IMR-90 (cell line): ENCODE measurements around the gene L3MBTL4. TPM values are rescaled to one million over a fixed set of nuclear protein-coding genes. Genes with fewer than 3 reads are reported as not detected.

ENCODE experiments used
- ATAC-seq: fragments of 200-7000 bp; cut with Tn5 transposase; 2 replicates; pipeline ENCODE4 v1.9.1; 2020; ENCODE audit warnings: low read depth, mild to moderate bottlenecking, moderate library complexity
- BruUV-seq: library from RNA; stranded (reverse); fragments of 400-500 nt; replicated peaks from 2 replicates; lab custom pipeline; 2021; lab: Mats Ljungman, UMichigan
- CTCF ChIA-PET: fragments of 300-600 bp; formaldehyde crosslinking; extraction: SDS; loops from one replicate; lab custom pipeline; 2021; ENCODE audit warnings: antibody characterized with exemption; lab: Yijun Ruan, JAX
- POLR2A ChIA-PET: fragments of 300-600 bp; sonication (Branson Sonifier 250); formaldehyde crosslinking; loops from one replicate; lab custom pipeline; 2022; ENCODE audit warnings: antibody characterized with exemption; ENCODE audit not compliant: unreplicated experiment; lab: Charles Lee
- DNase-seq: peaks from one replicate; pipeline ENCODE4 v3.0.0; 2013
- H2AFZ ChIP-seq: replicated peaks from 2 replicates; pipeline ENCODE3; 2013; ENCODE audit warnings: low read length, mild to moderate bottlenecking; ENCODE audit not compliant: poor library complexity
- H2AK5ac ChIP-seq: 2 replicates; pipeline ENCODE4 v1.6.1; 2013; ENCODE audit warnings: low read depth, low read length, inconsistent platforms
- H2AK9ac ChIP-seq: replicated peaks from 2 replicates; pipeline ENCODE3; 2013; ENCODE audit warnings: mild to moderate bottlenecking, low read depth, low read length, moderate library complexity; ENCODE audit not compliant: poor library complexity
- H2BK120ac ChIP-seq: 2 replicates; pipeline ENCODE4 v1.6.1; 2013; ENCODE audit warnings: low read depth, low read length, inconsistent platforms
- H2BK15ac ChIP-seq: 3 replicates; pipeline ENCODE4 v1.6.1; 2013; ENCODE audit warnings: low read depth, low read length, inconsistent platforms
- H2BK20ac ChIP-seq: 2 replicates; pipeline ENCODE4 v1.6.1; 2013; ENCODE audit warnings: low read depth, mild to moderate bottlenecking, inconsistent platforms, low read length, moderate library complexity
- H2BK5ac ChIP-seq: 2 replicates; pipeline ENCODE4 v1.6.1; 2013; ENCODE audit warnings: mild to moderate bottlenecking, low read depth, low read length, inconsistent platforms; ENCODE audit not compliant: poor library complexity, severe bottlenecking
- H3K14ac ChIP-seq: replicated peaks from 2 replicates; pipeline ENCODE4 v1.6.1; 2013; ENCODE audit warnings: low read depth, low read length, inconsistent platforms
- H3K18ac ChIP-seq: 2 replicates; pipeline ENCODE4 v1.6.1; 2013; ENCODE audit warnings: low read depth, low read length, control low read depth
- H3K23ac ChIP-seq: 2 replicates; pipeline ENCODE4 v1.6.1; 2013; ENCODE audit warnings: low read depth, low read length, inconsistent platforms
- H3K27ac ChIP-seq: 2 replicates; pipeline ENCODE4 v1.5.1; 2013; ENCODE audit warnings: mild to moderate bottlenecking, control low read depth, low read length; ENCODE audit not compliant: insufficient read depth
- H3K27me3 ChIP-seq: 2 replicates; pipeline ENCODE4 v1.6.1; 2013; ENCODE audit warnings: low read length; ENCODE audit not compliant: control insufficient read depth, insufficient read depth
- H3K36me3 ChIP-seq: 2 replicates; pipeline ENCODE4 v1.6.1; 2013; ENCODE audit warnings: low read length, mixed read lengths; ENCODE audit not compliant: control insufficient read depth, insufficient read depth
- H3K4ac ChIP-seq: 2 replicates; pipeline ENCODE4 v1.6.1; 2013; ENCODE audit warnings: low read depth, low read length, inconsistent platforms
- H3K4me1 ChIP-seq: 2 replicates; pipeline ENCODE4 v1.6.1; 2013; ENCODE audit warnings: low read length, mixed read lengths; ENCODE audit not compliant: control insufficient read depth, insufficient read depth
- H3K4me2 ChIP-seq: 2 replicates; pipeline ENCODE4 v1.6.1; 2013; ENCODE audit warnings: low read depth, mild to moderate bottlenecking, control low read depth, low read length, moderate library complexity
- H3K4me3 ChIP-seq: 2 replicates; pipeline ENCODE4 v1.5.1; 2013; ENCODE audit warnings: low read depth, mild to moderate bottlenecking, control low read depth, low read length, moderate library complexity; ENCODE audit not compliant: insufficient read depth
- H3K56ac ChIP-seq: 2 replicates; pipeline ENCODE4 v1.6.1; 2013; ENCODE audit warnings: low read length, inconsistent platforms; ENCODE audit not compliant: insufficient read depth; ENCODE audit errors: extremely low read depth
- H3K79me1 ChIP-seq, 2 experiments: 2 replicates each; pipeline ENCODE4 v1.6.1; 2013; ENCODE audit warnings: low read length in 2 of 2, inconsistent platforms in 1 of 2, low read depth in 1 of 2
- H3K9ac ChIP-seq: 2 replicates; pipeline ENCODE4 v1.6.1; 2013; ENCODE audit warnings: low read depth, low read length, control low read depth
- H3K9me1 ChIP-seq: 2 replicates; pipeline ENCODE4 v1.6.1; 2013; ENCODE audit warnings: low read length, inconsistent platforms; ENCODE audit not compliant: insufficient read depth
- H3K9me3 ChIP-seq: 2 replicates; pipeline ENCODE4 v1.6.1; 2013; ENCODE audit warnings: low read length; ENCODE audit not compliant: control insufficient read depth, insufficient read depth
- H4K20me1 ChIP-seq: 2 replicates; pipeline ENCODE4 v1.6.1; 2013; ENCODE audit warnings: low read length, inconsistent platforms; ENCODE audit not compliant: insufficient read depth
- H4K5ac ChIP-seq: 2 replicates; pipeline ENCODE4 v1.6.1; 2013; ENCODE audit warnings: mild to moderate bottlenecking, low read depth, low read length, control low read depth
- H4K8ac ChIP-seq, 2 experiments: 2 replicates each; pipeline ENCODE4 v1.6.1; 2013; ENCODE audit warnings: low read depth in 2 of 2, low read length in 2 of 2, control low read depth in 1 of 2, inconsistent platforms in 1 of 2
- H4K91ac ChIP-seq: 2 replicates; pipeline ENCODE4 v1.6.1; 2013; ENCODE audit warnings: low read depth, low read length, inconsistent platforms; ENCODE audit not compliant: insufficient read depth
- FOS ChIP-seq: fragments of 150-350 bp; IDR thresholded peaks from 2 replicates; pipeline ENCODE4 v1.6.1; 2016; ENCODE audit warnings: low read depth, low read length
- MAZ ChIP-seq: IDR thresholded peaks from 2 replicates; pipeline ENCODE4 v1.6.1; 2012; ENCODE audit warnings: low read depth, mild to moderate bottlenecking, low read length, improper control_type of control experiment, moderate library complexity, borderline replicate concordance
- MXI1 ChIP-seq: IDR thresholded peaks from 2 replicates; pipeline ENCODE4 v1.6.1; 2012; ENCODE audit warnings: low read depth, mild to moderate bottlenecking, low read length, moderate library complexity, borderline replicate concordance
- NFE2L2 ChIP-seq: fragments of 150-350 bp; IDR thresholded peaks from 2 replicates; pipeline ENCODE4 v1.6.1; 2016; ENCODE audit warnings: low read depth, mild to moderate bottlenecking, low read length
- RAD21 ChIP-seq: IDR thresholded peaks from 2 replicates; pipeline ENCODE4 v1.6.1; 2012; ENCODE audit warnings: low read length, improper control_type of control experiment
- SMC3 ChIP-seq: fragments of 150-350 bp; IDR thresholded peaks from 2 replicates; pipeline ENCODE4 v1.6.1; 2016; ENCODE audit warnings: low read depth, mild to moderate bottlenecking, antibody characterized with exemption, low read length, moderate library complexity
- WGBS, 2 experiments: methylation state at CpG; one replicate each; pipeline versions ENCODE4 v1.1.5 to v1.1.7; 2013; ENCODE audit warnings: missing lambda C conversion rate in 2 of 2; ENCODE audit not compliant: insufficient read length in 1 of 2; ENCODE audit errors: extremely low coverage in 2 of 2; 5-methylcytosine and 5-hydroxymethylcytosine counted together
- dilution Hi-C: fragments of 300-500 bp; cut with HindIII; formaldehyde crosslinking; loops from one replicate; pipeline ENCODE4 v1.14.3; 2018; ENCODE audit warnings: low sequenced_read_pairs; ENCODE audit not compliant: unreplicated experiment
- in situ Hi-C: fragments of 300-500 bp; cut with MboI; formaldehyde crosslinking; loops from 3 replicates; pipeline ENCODE4 v1.14.3; 2019; ENCODE audit warnings: low sequenced_read_pairs, inconsistent platforms, mixed read lengths
- intact Hi-C: fragments of 100-400 bp; cut with micrococcal nuclease; formaldehyde crosslinking; loops from 2 replicates; pipeline ENCODE4 v1.10.0; 2022
- polyA plus RNA-seq, 3 experiments: library from polyadenylated mRNA; depleted of rRNA; stranded (reverse); fragments of >200 nt; gene quantifications; 2 replicates each; pipeline ENCODE4 v1.2.3, GENCODE V29; 2012; ENCODE audit warnings: low replicate concordance in 1 of 3
- total RNA-seq: library from RNA; depleted of rRNA; stranded (reverse); fragments of >200 nt; gene quantifications from 2 replicates; pipeline ENCODE4 v1.2.3, GENCODE V29; 2012
- TF ChIP-seq, protein P1 (sequence below): fragments of 150-350 bp; IDR thresholded peaks from 2 replicates; pipeline ENCODE4 v1.6.1; 2017; ENCODE audit warnings: mild to moderate bottlenecking, antibody characterized with exemption, low read length, low read depth

L3MBTL4 gene
- total and polyA plus RNA-seq, 2 of the 4 experiments (the other 2 are of a cell fraction): under 0.01 to 0.02 TPM

DNA sequence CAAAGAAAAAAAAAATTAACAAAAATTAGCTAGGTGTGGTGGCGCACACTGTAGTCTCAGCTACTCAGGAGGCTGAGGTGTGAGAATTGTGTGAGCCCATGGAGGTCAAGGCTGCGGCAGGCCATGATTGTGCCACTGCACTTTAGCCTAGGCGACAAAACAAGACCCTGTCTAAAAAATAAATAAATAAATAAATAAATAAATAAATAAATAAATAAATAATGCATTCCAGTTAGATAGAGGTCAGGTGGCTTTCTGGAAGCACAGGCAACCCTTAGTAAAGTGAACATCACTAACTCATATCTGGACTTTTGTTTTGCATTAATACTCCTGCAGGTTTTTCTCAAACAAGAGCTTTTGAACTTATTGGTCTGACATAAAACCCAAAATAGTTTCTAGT lies 206.8 kb downstream of the L3MBTL4 start:
- Histone ChIP-seq H3K9me3 (no peaks in the 10 kb centered on the region), H4K20me1 (no peaks in the 10 kb centered on the region), H2BK120ac (no peak overlapping the region), H3K27me3 (no peaks in the 10 kb centered on the region), H2BK5ac (no peak overlapping the region), H3K36me3 (no peaks in the 10 kb centered on the region), H3K18ac (no peak overlapping the region), H3K14ac (no peak overlapping the region), H2AFZ (no peak overlapping the region), H3K4me3 (no peak overlapping the region), H2BK20ac (no peak overlapping the region), H3K4ac (no peak overlapping the region), H3K9ac (no peak overlapping the region), H3K4me1 (peaks cover 4% of the 10 kb centered on the region; the same call in 1 of the 2 replicates), H4K8ac (no peak overlapping the region), H2BK15ac (no peak overlapping the region), H3K9me1 (peaks cover 8% of the 10 kb centered on the region), H3K23ac (no peak overlapping the region), H4K91ac (no peak overlapping the region), H3K56ac (no peak overlapping the region), H3K4me2 (no peak overlapping the region), H4K5ac (no peak overlapping the region), H2AK5ac (no peak overlapping the region), H3K27ac (no peak overlapping the region), H2AK9ac (no peak overlapping the region), H3K79me1 (no peaks in the 10 kb centered on the region)
- CTCF ChIA-PET: interaction anchor here (1.1 to 1.3 kb wide), 2 partner anchors 8 to 11 kb away, joined by 3 read pairs; no protein-coding TSS in a partner anchor
- intact Hi-C loops: no loop called here
- in situ Hi-C loops: loop anchor here (25.0 kb wide), 1 partner anchor 679 kb away; no protein-coding TSS in a partner anchor
- TF ChIP-seq SMC3 (no peak), NFE2L2 (no peak), RAD21 (no peak), MXI1 (no peak), MAZ (no peak), FOS (no peak)
- TF ChIP-seq, protein P1, sequence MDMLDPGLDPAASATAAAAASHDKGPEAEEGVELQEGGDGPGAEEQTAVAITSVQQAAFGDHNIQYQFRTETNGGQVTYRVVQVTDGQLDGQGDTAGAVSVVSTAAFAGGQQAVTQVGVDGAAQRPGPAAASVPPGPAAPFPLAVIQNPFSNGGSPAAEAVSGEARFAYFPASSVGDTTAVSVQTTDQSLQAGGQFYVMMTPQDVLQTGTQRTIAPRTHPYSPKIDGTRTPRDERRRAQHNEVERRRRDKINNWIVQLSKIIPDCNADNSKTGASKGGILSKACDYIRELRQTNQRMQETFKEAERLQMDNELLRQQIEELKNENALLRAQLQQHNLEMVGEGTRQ: no peak
- no TSS peak for BruUV-seq
- dilution Hi-C loops: no loop called here
- POLR2A ChIA-PET: no interaction called here
- no CpG with 5 or more reads among the region's 3 CpGs for WGBS, 2 experiments
- DNase-seq (no peak), ATAC-seq (no peak)
